Lung (tissue), 12 donors: ENCODE data around the gene MYBPH. TPM values are rescaled to one million over a fixed set of nuclear protein-coding genes. Genes with fewer than 3 reads are reported as not detected.
A peak's percentile ranks its signal among the peaks of the same experiment; 100 is the strongest.

Experiments used
- ATAC-seq: fragments of 200-7000 bp; cut with Tn5 transposase; one replicate; pipeline ENCODE4 v1.9.1; 2020; ENCODE audit warnings: moderate number of reproducible peaks; ENCODE audit not compliant: insufficient read depth, low FRiP score
- DNase-seq, 3 donors: peaks; one replicate each; pipeline ENCODE4 v3.0.0-alpha.2; 2013 to 2017
- H3K27ac ChIP-seq, 2 donors: one replicate each; pipeline ENCODE4 v1.5.1; 2013; ENCODE audit warnings: mild to moderate bottlenecking in 2 of 2, moderate library complexity in 2 of 2, control low read depth in 1 of 2, inconsistent platforms in 1 of 2, low read depth in 1 of 2, low read length in 1 of 2
- H3K27me3 ChIP-seq, 3 donors: one replicate each; pipeline ENCODE4 v1.5.1; 2013; ENCODE audit warnings: low read length in 2 of 3; ENCODE audit not compliant: control insufficient read depth in 3 of 3, insufficient read depth in 3 of 3
- H3K36me3 ChIP-seq, 4 donors: one replicate each; pipeline ENCODE4 v1.5.1; 2013; ENCODE audit warnings: low read length in 4 of 4, mild to moderate bottlenecking in 1 of 4, moderate library complexity in 1 of 4; ENCODE audit not compliant: control insufficient read depth in 4 of 4, insufficient read depth in 4 of 4
- H3K4me1 ChIP-seq, 5 donors: one replicate each; pipeline ENCODE4 v1.5.1; 2013; ENCODE audit warnings: low read length in 5 of 5, mild to moderate bottlenecking in 2 of 5, moderate library complexity in 1 of 5; ENCODE audit not compliant: control insufficient read depth in 5 of 5, insufficient read depth in 5 of 5
- H3K4me3 ChIP-seq: one replicate; pipeline ENCODE4 v1.5.1; 2013; ENCODE audit warnings: mild to moderate bottlenecking, control low read depth, moderate library complexity
- H3K9ac ChIP-seq, 2 donors: one replicate each; pipeline ENCODE4 v1.5.1; 2013; ENCODE audit warnings: low read length in 2 of 2, control low read depth in 1 of 2; ENCODE audit not compliant: insufficient read depth in 1 of 2
- H3K9me3 ChIP-seq, 4 donors: one replicate each; pipeline ENCODE4 v1.5.1; 2013; ENCODE audit warnings: low read length in 3 of 4, mild to moderate bottlenecking in 1 of 4, moderate library complexity in 1 of 4; ENCODE audit not compliant: control insufficient read depth in 4 of 4, insufficient read depth in 3 of 4
- CTCF ChIP-seq: IDR thresholded peaks from 2 replicates; pipeline ENCODE4 v1.5.1; 2012; ENCODE audit warnings: mild to moderate bottlenecking; ENCODE audit errors: control extremely low read depth, extremely low read depth
- WGBS, 2 donors: extraction: QIAGEN DNeasy Blood & Tissue Kit; methylation state at CpG; one replicate each; pipeline ENCODE4 v1.1.7; 2013; 5-methylcytosine and 5-hydroxymethylcytosine counted together
- polyA plus RNA-seq, 2 donors: library from polyadenylated mRNA; stranded (reverse); fragments of 200-250 nt; gene quantifications; one replicate each; pipeline ENCODE4 v1.2.1, GENCODE V29; 2013
- total RNA-seq, 2 donors: library from RNA; depleted of rRNA in 1 of 2; stranded (reverse); fragments of >200 nt in 1 of 2; gene quantifications; one replicate each; pipeline ENCODE4 v1.2.1, GENCODE V29; 2014 to 2021
- donor health status: control.
- donor health status: control.
- donor health status: Bipolar disorder and iron deficiency.
- donor health status: healthy.
- donor health status: DM: yes; HTN: yes; CAD: no.

MYBPH gene
- total and polyA plus RNA-seq, 4 donors: 0.16 to 0.41 TPM; not detected in 2

- WGBS, 2 donors: 93 to 98% methylated on average over 2 of the region's 2 CpGs
Measured at GRCh38 chr1:203146042-203146369, 29.6 kb downstream of the MYBPH start.

GRCh38 chr1:203145321-203146041 is 30.1 kb downstream of the MYBPH start:
- no peak overlapping the region for H3K27ac ChIP-seq
- 84 to 93% methylated on average over 13 of the region's 13 CpGs for WGBS, 2 donors
- DNase-seq: no peak
- no peak overlapping the region for H3K9ac ChIP-seq
- TF ChIP-seq CTCF: no peak
- H3K4me3 ChIP-seq: no peak overlapping the region
- H3K36me3 ChIP-seq: no peaks in the 10 kb centered on the region
- no peak for ATAC-seq
- no peaks in the 10 kb centered on the region for H3K27me3 ChIP-seq
- peaks cover 0 to 20% (median 1%) of the 10 kb centered on the region in 5 donors for H3K4me1 ChIP-seq
- H3K9me3 ChIP-seq: peaks cover 0 to 2% (median 0%) of the 10 kb centered on the region in 4 donors

More at GRCh38 chr1:203146042-203146369, 29.6 kb downstream of the MYBPH start:
- no peaks in the 10 kb centered on the region for H3K36me3 ChIP-seq
- H3K27ac ChIP-seq: no peak overlapping the region
- H3K9me3 ChIP-seq: peaks cover 0 to 2% (median 0%) of the 10 kb centered on the region in 4 donors
- no peak for TF ChIP-seq CTCF
- no peak for DNase-seq
- no peak overlapping the region for H3K9ac ChIP-seq
- no peaks in the 10 kb centered on the region for H3K27me3 ChIP-seq
- ATAC-seq: no peak
- H3K4me1 ChIP-seq: peaks cover 0 to 20% (median 0%) of the 10 kb centered on the region in 5 donors
- no peak overlapping the region for H3K4me3 ChIP-seq

- Histone ChIP-seq H3K4me1 (peaks cover 0 to 20% (median 3%) of the 10 kb centered on the region in 5 donors), H3K27ac (no peak overlapping the region), H3K9ac (peak overlapping the region in 1 of 2 donors; percentile 49), H3K9me3 (peaks cover 0 to 2% (median 0%) of the 10 kb centered on the region in 4 donors), H3K4me3 (no peak overlapping the region), H3K27me3 (no peaks in the 10 kb centered on the region), H3K36me3 (no peaks in the 10 kb centered on the region)
- WGBS, 2 donors: 68 to 78% methylated on average over 6 of the region's 6 CpGs
- ATAC-seq (no peak), DNase-seq (peak in 1 of 3 donors; percentile 49)
- no peak for TF ChIP-seq CTCF
Measured at GRCh38 chr1:203144661-203145060, 31.0 kb downstream of the MYBPH start.
